Neural cell (in vitro differentiated cells): Measurements from ENCODE around the gene PTGR3. TPM values are rescaled to one million over a fixed set of nuclear protein-coding genes. Genes with fewer than 3 reads are reported as not detected.

Source experiments
- H2AFZ ChIP-seq: fragments of 200-600, 300-800 bp; sonication (generic), shearing (Covaris generic); 2 replicates; pipeline ENCODE4 v1.6.0; 2014; ENCODE audit warnings: low read depth, mild to moderate bottlenecking, antibody characterized with exemption, low read length, moderate library complexity
- H3F3A ChIP-seq: fragments of 200-600 bp; shearing (Covaris generic); 2 replicates; pipeline ENCODE4 v1.6.1; 2016; ENCODE audit warnings: mild to moderate bottlenecking, moderate library complexity, mixed read lengths, antibody characterized with exemption, low read length; ENCODE audit not compliant: insufficient read depth, poor library complexity, severe bottlenecking
- H3K27ac ChIP-seq: fragments of 200-600, 300-800 bp; sonication (generic), shearing (Covaris generic); 2 replicates; pipeline ENCODE4 v1.5.1; 2014; ENCODE audit warnings: mild to moderate bottlenecking, low read length, moderate library complexity
- H3K27me3 ChIP-seq: fragments of 300-800, 200-600 bp; sonication (generic), shearing (Covaris generic); 2 replicates; pipeline ENCODE4 v1.6.0; 2014; ENCODE audit warnings: mild to moderate bottlenecking, low read depth, low read length, moderate library complexity; ENCODE audit not compliant: insufficient read depth
- H3K36me3 ChIP-seq: fragments of 300-800, 200-600 bp; sonication (generic), shearing (Covaris generic); 2 replicates; pipeline ENCODE4 v1.5.1; 2014; ENCODE audit warnings: mild to moderate bottlenecking, antibody characterized with exemption, low read length, moderate library complexity; ENCODE audit not compliant: insufficient read depth
- H3K4me2 ChIP-seq: fragments of 300-800, 200-600 bp; sonication (generic), shearing (Covaris generic); 2 replicates; pipeline ENCODE4 v1.6.0; 2014; ENCODE audit warnings: mild to moderate bottlenecking, low read length
- H3K4me3 ChIP-seq: fragments of 300-800, 200-600 bp; sonication (generic), shearing (Covaris generic); 2 replicates; pipeline ENCODE4 v1.5.1; 2014; ENCODE audit warnings: mild to moderate bottlenecking, low read length, moderate library complexity
- H3K79me2 ChIP-seq: fragments of 200-600 bp; shearing (Covaris generic); replicated peaks from 2 replicates; pipeline ENCODE4 v1.6.0; 2014; ENCODE audit warnings: mild to moderate bottlenecking, low read length, moderate library complexity; ENCODE audit not compliant: insufficient read depth
- H3K9ac ChIP-seq: fragments of 300-800, 200-600 bp; sonication (generic), shearing (Covaris generic); 2 replicates; pipeline ENCODE4 v1.6.1; 2016; ENCODE audit warnings: mild to moderate bottlenecking, low read length, mixed read lengths
- H3K9me2 ChIP-seq: fragments of 200-600 bp; shearing (Covaris generic); 2 replicates; pipeline ENCODE4 v1.6.1; 2016; ENCODE audit warnings: mild to moderate bottlenecking, low read length, mixed read lengths; ENCODE audit not compliant: insufficient read depth
- H3K9me3 ChIP-seq: fragments of 200-600, 300-800 bp; sonication (generic), shearing (Covaris generic); 2 replicates; pipeline ENCODE4 v1.6.1; 2016; ENCODE audit warnings: mild to moderate bottlenecking, mixed run types, low read length, moderate library complexity, mixed read lengths
- H4K20me1 ChIP-seq: fragments of 200-600 bp; shearing (Covaris generic); 2 replicates; pipeline ENCODE4 v1.6.1; 2016; ENCODE audit warnings: mild to moderate bottlenecking, mixed run types; ENCODE audit not compliant: insufficient read depth
- EP300 ChIP-seq: fragments of 450-650 bp; conservative IDR thresholded peaks from 2 replicates; pipeline ENCODE4 v1.6.1; 2014; ENCODE audit warnings: antibody characterized with exemption, mild to moderate bottlenecking, moderate library complexity; ENCODE audit not compliant: poor library complexity, severe bottlenecking
- EZH2 ChIP-seq: fragments of 200-600, 300-800 bp; shearing (Covaris generic), sonication (generic); IDR thresholded peaks from 2 replicates; pipeline ENCODE4 v1.6.1; 2014; ENCODE audit warnings: antibody characterized with exemption, low read length, borderline replicate concordance, mild to moderate bottlenecking; ENCODE audit not compliant: insufficient read depth, poor library complexity, severe bottlenecking
- MXI1 ChIP-seq: fragments of 450-650 bp; conservative IDR thresholded peaks from 2 replicates; pipeline ENCODE4 v1.6.1; 2014; ENCODE audit warnings: antibody characterized with exemption, mild to moderate bottlenecking; ENCODE audit not compliant: poor library complexity, severe bottlenecking
- POLR2AphosphoS5 ChIP-seq: IDR thresholded peaks from 2 replicates; pipeline ENCODE4 v1.6.1; 2012
- RAD21 ChIP-seq: fragments of 450-650 bp; conservative IDR thresholded peaks from 2 replicates; pipeline ENCODE4 v1.6.1; 2014; ENCODE audit warnings: antibody characterized with exemption, mild to moderate bottlenecking, moderate library complexity
- SMC3 ChIP-seq: fragments of 450-650 bp; conservative IDR thresholded peaks from 2 replicates; pipeline ENCODE4 v1.6.1; 2014; ENCODE audit warnings: antibody characterized with exemption, mild to moderate bottlenecking, moderate library complexity; ENCODE audit not compliant: poor library complexity
- TAF1 ChIP-seq: IDR thresholded peaks from 2 replicates; pipeline ENCODE4 v1.6.1; 2012; ENCODE audit warnings: low read depth
- polyA plus RNA-seq: library from polyadenylated mRNA; depleted of rRNA; stranded (reverse); fragments of >200 nt; gene quantifications from 2 replicates; pipeline ENCODE4 v1.2.3, GENCODE V29; 2014
- TF ChIP-seq, protein P1 (sequence below): fragments of 450-650 bp; IDR thresholded peaks from 2 replicates; pipeline ENCODE4 v1.5.1; 2014; ENCODE audit warnings: antibody characterized with exemption, mild to moderate bottlenecking, moderate library complexity; ENCODE audit not compliant: poor library complexity, severe bottlenecking
- TF ChIP-seq, protein P2 (sequence below): IDR thresholded peaks from 2 replicates; pipeline ENCODE4 v1.6.1; 2012; ENCODE audit warnings: borderline replicate concordance

PTGR3 gene
- polyA plus RNA-seq, 1 donor from 2014 or later: 5.9 TPM

DNA sequence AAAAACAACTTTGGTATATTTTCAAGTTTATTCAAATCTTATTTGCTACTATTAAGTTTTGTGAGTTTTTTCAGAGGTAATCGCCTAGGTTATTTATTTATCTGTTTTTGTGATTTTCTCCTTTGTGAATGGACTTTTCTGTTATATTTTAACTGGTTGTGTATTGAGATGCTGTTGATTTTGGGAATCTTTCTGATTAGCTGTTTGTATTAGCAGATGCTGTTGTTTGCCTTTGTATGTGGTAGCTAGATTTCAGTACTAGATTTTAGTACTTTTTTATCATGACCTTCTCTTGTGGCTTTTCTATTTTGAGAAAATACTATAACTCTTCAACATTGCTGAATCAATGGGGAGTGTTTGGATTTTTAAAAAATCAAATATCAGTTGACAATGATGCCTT, 44.1 kb upstream of the PTGR3 start:
- Histone ChIP-seq H3K27me3 (peaks cover 7% of the 10 kb centered on the region), H3K79me2 (no peaks in the 10 kb centered on the region), H3K36me3 (no peaks in the 10 kb centered on the region), H3K9me3 (no peaks in the 10 kb centered on the region), H3K9ac (no peak overlapping the region), H3K27ac (no peak overlapping the region), H3K9me2 (no peaks in the 10 kb centered on the region), H3F3A (no peaks in the 10 kb centered on the region), H3K4me2 (no peak overlapping the region), H3K4me3 (no peak overlapping the region), H2AFZ (no peak overlapping the region), H4K20me1 (no peaks in the 10 kb centered on the region)
- TF ChIP-seq, protein P1, sequence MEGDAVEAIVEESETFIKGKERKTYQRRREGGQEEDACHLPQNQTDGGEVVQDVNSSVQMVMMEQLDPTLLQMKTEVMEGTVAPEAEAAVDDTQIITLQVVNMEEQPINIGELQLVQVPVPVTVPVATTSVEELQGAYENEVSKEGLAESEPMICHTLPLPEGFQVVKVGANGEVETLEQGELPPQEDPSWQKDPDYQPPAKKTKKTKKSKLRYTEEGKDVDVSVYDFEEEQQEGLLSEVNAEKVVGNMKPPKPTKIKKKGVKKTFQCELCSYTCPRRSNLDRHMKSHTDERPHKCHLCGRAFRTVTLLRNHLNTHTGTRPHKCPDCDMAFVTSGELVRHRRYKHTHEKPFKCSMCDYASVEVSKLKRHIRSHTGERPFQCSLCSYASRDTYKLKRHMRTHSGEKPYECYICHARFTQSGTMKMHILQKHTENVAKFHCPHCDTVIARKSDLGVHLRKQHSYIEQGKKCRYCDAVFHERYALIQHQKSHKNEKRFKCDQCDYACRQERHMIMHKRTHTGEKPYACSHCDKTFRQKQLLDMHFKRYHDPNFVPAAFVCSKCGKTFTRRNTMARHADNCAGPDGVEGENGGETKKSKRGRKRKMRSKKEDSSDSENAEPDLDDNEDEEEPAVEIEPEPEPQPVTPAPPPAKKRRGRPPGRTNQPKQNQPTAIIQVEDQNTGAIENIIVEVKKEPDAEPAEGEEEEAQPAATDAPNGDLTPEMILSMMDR: no peak
- TF ChIP-seq EZH2 (no peak), MXI1 (no peak), TAF1 (no peak), RAD21 (no peak), POLR2AphosphoS5 (no peak), SMC3 (no peak), EP300 (no peak)
- TF ChIP-seq, protein P2, sequence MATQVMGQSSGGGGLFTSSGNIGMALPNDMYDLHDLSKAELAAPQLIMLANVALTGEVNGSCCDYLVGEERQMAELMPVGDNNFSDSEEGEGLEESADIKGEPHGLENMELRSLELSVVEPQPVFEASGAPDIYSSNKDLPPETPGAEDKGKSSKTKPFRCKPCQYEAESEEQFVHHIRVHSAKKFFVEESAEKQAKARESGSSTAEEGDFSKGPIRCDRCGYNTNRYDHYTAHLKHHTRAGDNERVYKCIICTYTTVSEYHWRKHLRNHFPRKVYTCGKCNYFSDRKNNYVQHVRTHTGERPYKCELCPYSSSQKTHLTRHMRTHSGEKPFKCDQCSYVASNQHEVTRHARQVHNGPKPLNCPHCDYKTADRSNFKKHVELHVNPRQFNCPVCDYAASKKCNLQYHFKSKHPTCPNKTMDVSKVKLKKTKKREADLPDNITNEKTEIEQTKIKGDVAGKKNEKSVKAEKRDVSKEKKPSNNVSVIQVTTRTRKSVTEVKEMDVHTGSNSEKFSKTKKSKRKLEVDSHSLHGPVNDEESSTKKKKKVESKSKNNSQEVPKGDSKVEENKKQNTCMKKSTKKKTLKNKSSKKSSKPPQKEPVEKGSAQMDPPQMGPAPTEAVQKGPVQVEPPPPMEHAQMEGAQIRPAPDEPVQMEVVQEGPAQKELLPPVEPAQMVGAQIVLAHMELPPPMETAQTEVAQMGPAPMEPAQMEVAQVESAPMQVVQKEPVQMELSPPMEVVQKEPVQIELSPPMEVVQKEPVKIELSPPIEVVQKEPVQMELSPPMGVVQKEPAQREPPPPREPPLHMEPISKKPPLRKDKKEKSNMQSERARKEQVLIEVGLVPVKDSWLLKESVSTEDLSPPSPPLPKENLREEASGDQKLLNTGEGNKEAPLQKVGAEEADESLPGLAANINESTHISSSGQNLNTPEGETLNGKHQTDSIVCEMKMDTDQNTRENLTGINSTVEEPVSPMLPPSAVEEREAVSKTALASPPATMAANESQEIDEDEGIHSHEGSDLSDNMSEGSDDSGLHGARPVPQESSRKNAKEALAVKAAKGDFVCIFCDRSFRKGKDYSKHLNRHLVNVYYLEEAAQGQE: no peak

DNA sequence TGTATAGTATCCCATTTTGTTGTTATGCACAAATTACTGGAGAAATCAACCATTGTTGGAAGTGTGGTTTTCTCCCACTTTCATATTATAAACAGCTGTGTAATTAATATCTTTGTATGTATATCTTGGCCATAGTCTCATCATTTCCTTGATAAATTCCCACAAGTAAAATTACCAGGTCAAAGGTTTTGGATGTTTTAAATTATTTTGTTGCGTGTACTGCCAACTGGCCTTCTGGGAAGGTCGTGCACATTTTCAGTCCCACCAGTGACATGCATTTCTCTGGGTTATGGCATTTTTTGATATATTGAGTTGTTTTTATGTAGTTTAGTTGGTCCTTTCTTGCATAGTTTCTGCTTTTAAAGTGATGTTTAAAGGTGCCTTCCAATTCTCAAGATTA, 43.2 kb upstream of the PTGR3 start:
- no peaks in the 10 kb centered on the region for H3K79me2 ChIP-seq
- TF ChIP-seq SMC3 (no peak), POLR2AphosphoS5 (no peak), RAD21 (no peak), EP300 (no peak), EZH2 (no peak)
- TF ChIP-seq, protein P1: no peak
- TF ChIP-seq, protein P2: no peak
- no peak overlapping the region for H3K9ac ChIP-seq
- H3K27ac ChIP-seq: no peak overlapping the region
- no peaks in the 10 kb centered on the region for H3K9me3 ChIP-seq
- no peak overlapping the region for H3K4me3 ChIP-seq
- H3K9me2 ChIP-seq: no peaks in the 10 kb centered on the region
- H3K27me3 ChIP-seq: peaks cover 6% of the 10 kb centered on the region
- no peaks in the 10 kb centered on the region for H3F3A ChIP-seq
- no peaks in the 10 kb centered on the region for H4K20me1 ChIP-seq
- H2AFZ ChIP-seq: no peak overlapping the region
- no peaks in the 10 kb centered on the region for H3K36me3 ChIP-seq
- no peak overlapping the region for H3K4me2 ChIP-seq
